GM19043 (cell line): Measurements from ENCODE around the gene PRKAR1B.

Experiments
- ATAC-seq: cut with Tn5 transposase; IDR thresholded peaks from one replicate; pipeline ENCODE4 v1.9.1; 2021; ENCODE audit warnings: low read depth; ENCODE audit not compliant: unreplicated experiment

PRKAR1B gene

DNA sequence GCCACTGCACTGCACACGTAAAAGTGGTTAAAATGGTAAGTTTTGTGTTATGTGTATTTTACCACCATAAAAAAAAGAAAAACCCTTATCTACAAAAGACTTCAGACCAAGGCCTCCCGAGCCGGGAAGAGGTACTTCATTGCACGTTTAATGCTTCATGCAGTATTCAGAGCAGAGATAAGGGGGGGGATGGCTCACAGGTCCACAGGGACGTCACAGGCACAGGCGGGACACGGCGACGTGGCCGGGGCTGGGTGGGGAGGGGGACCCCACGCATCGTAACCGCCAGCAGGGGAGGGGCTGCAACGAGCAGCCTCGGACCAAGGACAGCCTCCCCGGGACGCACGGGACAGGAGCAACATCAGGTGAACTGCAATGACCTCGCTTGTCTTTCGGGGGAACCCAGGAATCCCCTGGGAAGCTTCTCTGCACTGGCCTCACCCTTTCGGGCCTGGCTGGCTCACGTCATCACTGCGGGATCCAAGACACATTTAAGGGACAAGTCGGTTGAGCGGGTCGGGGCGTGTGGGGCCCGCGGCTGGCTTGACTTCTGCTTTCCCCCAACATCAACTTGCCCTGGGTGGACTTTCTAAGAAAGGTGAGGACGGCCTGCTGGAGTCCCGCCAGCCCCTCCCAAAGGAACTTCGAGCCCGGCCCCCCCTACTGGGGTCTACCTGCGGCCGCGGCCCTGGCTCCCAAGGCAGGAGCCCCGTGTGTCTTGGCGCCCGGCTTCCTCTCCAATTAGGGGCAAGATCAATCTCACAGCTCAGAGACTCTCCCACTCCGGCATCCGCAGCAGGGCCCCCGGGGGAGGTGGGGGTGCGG is 177.8 kb downstream of the PRKAR1B start:
- ATAC-seq: no peak

DNA sequence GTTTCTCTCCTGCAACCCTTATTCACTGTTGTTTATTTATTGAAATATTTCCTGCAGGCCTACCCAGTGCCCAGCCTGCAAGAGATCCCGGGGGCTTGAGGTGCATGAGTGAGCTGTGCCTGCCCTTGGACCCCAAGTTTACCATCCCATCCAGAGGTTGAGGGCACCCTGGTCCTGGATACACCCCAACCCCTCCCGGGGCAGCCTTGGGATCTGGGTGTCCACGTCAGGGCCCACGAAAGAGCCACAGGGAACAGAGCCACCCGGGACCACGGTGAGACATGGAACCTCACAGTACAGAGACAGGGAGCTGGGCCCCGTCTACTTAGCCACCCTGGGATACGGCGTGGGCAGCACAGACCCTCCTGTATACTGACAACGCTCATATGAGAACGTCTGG is 178.7 kb downstream of the PRKAR1B start:
- ATAC-seq: no peak

DNA sequence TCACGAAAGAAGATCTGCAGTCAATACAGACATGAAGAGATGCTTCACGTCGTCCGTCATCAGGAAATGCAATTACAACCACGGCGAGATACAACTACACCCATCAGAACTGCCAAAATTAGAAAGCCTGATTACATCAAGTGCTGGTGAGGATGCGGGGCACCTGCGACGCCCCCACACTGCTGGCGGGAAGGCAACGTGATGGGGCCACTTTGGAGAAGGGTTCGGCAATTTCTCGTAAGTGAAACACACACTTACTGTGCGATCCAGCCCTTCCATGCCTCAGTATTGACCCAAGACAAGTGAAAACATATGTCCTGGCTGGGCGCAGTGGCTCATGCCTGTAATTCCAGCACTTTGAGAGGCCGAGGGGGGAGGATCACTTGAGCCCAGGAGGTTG is 181.6 kb downstream of the PRKAR1B start:
- ATAC-seq: no peak

DNA sequence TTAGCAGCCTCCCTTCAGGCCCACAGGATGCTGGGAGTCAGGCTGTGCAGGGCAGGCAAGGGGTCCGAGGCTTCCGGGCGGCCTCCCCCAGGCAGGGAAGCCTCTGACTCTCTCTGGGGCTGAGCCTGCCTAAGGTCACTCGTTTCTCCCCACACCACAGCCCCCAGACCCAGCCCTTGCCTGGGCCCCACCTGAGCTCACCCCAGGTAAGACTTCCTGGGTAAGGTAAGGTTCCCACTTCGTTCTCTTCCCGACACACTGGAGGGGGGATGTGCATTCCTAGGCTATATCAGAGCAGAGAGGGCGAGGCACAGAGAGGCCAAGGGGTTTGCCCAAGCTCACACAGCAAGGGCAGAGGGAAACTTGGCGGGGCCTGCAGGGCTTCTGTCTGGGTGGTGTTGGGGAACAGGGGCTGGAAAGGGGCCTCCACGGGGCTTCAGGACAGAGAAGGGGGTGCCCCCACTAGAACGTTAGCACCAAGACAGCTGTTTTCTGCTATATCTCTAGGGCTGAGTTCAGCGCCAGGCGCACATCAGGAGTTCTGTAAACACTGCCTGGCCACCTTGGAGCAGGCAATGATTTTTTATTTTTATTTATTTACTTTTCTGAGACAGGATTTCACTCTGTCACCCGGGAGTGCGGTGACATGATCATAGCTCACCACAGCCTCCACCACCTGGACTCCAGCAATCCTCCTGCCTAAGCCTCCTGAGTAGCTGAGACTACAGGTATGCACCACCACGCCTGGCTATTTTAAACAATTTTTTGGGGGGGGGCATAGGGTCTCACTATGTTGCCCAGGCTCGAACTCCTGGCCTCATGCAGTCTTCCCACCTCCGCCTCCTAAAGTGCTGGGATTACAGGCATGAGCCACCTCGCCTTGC is 182.5 kb downstream of the PRKAR1B start:
- no peak for ATAC-seq

DNA sequence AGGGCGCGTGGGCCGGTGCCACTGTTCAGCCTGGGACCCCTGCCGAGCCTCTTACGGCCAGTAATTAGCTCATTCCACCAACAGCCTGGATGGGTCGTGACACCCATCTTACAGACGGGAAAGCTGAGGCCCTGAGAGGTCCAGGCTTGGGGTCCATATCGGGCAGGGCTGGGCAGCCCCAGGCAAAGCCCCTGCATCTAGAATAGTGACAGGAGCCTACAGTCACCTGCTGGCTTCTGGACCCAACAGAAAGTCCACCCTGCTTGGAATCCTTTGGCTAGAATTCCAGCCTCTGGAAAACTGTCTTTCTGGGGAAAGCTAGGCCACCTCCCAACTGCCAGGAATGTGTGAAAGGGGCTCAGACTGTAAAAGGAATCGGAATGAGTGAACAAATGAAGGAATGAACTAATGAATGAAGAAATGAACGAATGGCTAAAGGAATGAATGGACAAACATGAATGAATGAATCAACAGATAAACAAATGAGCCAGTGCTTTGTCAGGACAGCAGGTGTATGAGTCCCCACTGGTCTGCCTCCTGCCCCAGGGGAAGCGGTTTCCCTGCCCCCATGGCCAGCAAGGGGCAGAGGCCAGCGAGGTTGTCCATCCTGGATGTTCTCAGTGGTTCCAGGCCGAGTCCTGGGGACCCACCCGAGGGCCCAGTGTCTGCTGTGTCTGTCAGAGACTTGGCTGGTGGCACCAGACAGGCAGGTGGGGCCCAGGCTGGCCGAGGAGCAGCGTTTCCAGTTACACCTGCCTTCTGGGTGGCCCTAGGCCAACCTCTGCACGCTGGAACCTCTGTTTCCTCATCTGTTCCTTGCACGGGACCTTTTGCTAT is 183.4 kb downstream of the PRKAR1B start:
- ATAC-seq: no peak

DNA sequence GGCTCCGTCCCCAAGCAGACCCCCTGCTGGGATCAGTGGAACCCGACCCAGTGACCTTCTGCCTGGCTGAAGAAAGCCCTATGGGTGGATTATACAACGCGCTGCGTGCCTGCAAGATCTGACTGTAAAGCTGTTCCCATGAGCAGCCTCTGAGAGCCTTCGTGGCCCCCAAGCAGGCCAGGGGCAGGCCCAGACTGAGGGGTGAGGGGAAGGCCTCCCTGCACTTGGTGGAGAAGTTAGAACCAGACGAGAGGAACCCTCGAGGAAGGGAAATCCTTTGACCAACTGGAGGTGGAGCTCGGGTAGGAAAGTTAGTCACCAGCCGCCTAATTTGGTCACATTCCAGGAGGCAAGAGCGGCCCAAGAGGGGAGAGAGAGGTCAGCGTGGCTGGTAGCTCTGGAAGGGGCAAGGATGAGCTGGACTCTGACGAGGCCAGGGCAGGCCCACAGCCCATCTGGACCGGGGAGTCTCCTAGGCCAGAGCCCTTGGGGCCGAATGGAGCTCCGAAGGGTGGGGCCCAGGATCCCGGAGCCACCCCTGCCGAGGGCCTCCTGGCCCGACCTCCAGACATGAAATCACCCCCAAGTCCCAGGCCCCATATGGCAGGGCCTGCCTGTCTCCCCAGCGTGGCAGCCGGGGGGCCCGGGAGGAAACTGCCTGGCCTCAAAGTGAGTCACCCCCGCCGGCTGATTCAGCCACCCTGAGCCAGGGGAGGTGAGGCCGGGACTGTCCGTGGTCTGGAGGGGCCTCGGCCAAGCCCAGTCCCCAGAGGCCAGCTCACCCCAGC is 184.2 kb downstream of the PRKAR1B start:
- ATAC-seq: no peak

DNA sequence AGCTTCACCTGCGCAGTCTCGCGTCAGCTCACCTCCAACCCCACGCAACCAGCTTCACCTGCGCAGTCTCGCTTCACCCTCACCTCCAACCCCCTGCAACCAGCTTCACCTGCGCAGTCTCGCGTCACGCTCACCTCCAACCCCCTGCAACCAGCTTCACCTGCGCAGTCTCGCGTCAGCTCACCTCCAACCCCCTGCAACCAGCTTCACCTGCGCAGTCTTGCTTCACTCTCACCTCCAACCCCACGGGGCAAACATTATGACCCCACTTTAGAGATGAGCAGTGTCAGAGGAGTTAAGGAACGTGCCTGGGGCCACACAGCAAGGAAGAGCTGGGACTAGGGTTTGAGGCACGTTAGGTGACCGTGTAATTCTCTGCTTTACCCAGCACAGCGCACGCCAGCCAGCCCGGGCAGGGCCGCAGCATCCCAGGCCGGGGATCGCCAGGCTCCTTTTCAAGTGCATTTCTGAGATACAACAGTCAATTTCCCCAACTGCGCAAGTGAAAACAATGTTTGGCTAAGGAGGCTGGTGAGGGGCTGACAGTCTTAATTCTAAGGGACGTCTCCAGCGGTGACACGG is 184.9 kb downstream of the PRKAR1B start:
- no peak for ATAC-seq

DNA sequence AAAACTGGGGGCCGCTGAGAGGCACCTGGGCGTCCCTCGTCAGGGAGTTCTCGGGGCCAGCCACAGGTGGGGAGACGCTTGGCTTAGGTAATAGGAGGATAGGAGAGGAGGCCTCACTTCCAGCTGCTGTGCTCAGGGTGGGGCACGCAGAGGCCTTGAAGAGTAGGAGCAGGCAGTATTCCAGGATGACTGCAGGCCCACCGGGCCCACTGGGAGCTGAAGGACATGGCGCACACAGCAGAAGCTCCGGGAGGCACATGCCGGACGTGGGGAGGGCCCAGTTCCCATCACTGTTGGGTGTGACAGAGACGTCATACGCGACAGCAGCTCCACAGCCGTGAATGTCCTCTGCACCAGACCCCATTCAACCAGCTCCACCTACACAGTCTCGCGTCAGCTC is 185.4 kb downstream of the PRKAR1B start:
- ATAC-seq: no peak

DNA sequence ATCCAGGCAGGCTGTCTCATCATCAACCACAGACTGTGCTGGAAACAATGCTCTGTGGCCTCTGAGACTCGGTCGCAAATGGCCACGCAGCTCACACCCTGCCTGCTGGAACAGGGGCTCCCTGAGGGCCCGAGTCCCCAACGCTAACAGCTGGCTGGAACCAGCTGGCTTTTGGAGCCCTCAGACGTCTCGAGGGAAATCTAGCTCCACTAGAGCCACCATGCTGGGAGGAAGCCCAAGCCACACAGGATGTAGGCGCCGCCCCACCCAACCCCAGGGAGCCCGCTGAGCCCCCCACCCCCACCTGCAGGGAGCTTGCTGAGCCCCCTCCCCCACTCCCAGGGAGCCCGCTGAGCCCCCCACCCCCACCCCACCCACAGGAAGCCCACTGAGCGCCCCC is 186.1 kb downstream of the PRKAR1B start:
- no peak for ATAC-seq

DNA sequence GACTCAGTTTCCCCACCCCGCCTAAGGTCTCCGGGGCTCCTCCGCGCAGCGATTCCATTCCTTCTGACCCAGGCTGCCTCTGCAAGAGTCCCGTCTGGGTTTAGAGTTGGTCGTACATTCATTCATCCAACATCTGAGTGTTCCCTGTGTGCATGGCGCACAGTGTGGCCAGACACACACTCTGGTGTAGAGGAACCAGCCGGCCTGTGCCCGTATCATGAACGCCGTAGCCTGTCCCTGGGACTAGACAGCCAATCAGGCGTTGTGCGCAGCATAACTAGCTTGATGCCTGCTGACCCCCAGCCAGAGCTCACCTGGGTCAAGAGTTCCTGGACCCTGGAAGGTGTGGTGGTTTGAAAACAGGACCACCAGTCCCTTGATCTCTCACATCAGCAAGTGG is 186.5 kb downstream of the PRKAR1B start:
- no peak for ATAC-seq

DNA sequence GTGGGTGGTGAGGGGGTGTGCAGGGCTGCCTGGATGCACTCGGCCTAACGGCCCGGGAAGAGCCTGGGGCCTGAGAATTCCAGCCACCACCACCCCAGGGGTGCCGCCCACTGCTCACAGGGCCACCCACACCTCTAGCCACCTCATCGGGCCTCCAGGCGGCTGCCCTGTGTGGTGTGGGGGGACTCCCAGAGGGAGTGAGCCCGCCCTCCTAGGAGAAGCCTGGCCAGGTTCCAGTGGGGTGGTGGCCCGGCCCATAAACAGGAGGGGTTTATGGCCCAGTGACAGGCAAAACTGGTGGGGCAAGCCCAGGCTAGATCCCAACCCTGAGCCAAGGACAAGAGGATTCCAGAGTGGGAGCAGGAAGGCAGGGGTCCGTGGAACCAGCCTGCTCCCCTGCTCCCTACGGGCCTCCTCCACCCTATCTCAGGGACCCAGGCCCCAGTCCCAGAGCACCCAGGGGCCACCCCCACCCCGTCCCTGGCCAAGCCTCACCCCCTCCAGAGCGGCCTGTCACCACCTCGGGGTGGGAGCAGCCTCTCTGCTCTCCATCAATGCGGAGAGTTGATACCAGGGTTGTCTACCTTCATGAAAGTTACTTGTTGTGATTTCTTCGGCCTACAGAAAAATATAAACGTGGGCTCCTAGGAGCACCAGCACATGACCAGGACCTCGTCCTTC is 187.2 kb downstream of the PRKAR1B start:
- ATAC-seq: no peak

DNA sequence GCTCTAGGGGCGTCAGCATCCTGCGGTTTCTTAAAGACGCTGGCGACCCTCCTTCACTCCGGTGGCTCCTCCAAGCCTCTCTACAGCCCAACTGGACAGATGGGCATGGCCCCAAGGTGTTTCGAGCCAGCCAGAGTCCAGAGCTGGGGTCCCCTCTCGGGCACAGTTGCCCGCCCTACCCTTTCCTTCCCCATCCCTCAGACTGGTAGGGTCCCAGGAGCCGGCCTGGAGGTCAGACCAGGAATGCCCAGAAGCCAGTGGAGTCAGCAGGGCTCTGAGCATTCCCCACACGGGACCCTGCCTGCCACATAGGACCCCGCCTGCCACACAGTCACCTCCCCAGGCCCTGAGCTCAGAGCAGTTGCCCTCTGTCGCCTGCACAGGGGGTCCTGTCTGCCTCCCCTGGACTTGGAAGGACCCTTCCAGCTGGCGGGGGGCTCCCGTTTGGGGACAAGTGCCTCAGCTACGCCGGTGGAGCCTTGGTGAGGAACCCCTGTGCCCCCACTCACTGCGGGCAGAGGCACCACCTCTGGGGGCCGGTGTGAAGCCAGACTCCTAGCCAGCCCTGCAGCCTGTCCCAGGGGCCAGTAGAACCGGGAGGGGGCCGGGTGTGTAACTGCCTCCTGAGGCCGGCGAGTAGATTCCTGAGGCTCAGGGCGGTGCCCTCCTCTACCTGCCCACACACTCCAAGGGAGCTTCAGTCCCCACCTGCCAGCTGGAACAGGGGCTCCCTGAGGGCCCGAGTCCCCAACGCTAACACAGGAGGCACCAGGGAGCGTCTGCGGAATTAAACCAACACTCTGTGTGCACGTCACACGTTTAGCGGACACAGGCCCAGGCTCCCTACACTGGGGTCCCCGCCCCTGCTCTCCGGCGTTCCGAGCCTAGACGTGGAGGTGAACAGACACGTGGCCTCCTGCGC is 188.1 kb downstream of the PRKAR1B start:
- no peak for ATAC-seq

DNA sequence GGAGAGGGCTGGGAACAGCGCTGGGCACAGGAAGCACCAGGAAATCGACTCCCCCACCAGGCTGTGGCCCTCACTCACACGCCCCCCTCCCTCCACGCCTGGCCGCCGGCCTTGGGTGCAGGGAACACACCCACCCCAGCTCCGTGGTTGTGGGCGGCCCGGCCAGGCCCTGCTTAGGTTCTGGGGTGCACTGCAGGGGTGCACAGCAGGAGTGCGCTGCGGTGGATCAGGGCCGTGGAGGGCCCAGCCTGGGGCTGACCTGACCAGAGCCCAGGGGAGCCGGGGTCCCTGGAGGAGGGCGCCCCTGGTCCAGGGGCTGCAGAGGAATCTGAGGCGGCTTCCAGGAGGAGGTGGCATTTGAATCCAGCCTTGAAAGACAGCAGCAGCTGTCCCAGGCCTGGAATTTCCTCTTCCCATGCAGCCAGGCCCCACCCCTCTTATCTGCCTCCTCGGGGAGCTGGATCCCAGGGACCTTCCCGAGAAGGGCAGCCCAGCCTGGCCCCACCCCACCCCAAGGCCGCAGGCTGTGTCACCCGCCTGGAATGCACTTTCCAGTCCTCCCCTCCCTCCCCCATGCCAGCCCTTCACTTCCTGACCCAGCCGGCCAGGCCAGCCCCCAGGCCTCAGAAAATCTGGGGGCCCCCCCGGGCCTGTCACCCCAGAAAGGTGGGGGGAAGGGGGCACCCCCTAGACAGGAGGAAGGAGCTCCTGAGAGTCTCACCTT is 189.0 kb downstream of the PRKAR1B start:
- ATAC-seq: no peak

DNA sequence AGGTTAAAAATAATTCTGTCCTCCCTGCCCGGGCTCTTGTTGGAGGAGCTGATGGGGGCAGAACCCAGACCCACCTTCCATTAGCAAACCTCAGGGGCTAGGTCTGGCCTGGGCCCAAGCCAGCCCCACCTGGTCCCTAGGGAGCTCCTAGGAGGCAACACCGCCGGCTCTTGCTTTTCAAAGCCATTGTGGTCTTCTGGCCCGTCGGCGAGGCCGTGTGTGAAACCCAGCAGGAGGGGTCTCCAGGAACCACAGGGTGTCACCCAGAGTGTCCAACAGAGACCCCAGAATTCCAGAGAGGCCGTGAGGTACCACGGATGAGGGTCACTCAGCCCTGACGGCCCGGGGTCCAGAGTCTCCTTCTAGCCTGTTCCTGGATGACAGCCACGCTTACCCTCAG is 190.8 kb downstream of the PRKAR1B start:
- ATAC-seq: no peak

DNA sequence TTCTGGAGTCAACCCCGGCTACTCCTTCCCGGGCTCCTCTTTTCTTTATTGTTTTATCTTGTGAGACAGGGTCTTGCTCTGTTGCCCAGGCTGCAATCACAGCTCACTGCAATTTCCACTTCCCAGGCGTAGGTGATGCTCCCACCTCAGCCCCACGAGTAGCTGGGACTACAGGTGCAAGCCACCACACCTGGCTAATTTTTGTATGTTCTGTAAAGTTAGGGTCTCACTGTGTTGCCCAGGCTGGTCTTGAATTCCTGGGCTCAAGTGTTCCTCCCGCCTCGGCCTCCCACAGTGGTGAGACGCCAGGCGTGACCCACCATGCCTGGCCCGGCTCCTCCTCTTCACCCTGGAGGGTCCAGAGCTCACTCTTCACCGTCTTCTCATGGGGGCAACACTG is 192.1 kb downstream of the PRKAR1B start:
- no peak for ATAC-seq

DNA sequence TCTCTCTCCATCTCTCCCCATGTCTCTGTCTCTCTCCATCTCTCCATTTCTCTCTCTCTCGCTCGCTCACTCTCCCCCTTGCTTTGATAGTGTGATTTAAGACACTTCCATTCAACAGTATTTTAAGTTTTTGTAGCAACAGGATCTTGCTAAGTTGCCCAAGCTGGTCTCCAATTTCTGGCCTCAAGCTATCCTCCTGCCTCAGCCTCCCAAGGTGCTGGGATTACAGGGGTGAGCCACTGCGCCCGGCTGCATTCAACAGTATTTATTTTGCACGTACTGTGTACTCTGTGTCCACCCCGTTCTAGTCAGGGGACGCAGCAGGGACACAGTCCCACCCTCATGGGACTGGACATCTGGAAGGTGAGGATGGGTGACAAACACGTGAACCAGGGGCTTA is 193.0 kb downstream of the PRKAR1B start:
- ATAC-seq: no peak

DNA sequence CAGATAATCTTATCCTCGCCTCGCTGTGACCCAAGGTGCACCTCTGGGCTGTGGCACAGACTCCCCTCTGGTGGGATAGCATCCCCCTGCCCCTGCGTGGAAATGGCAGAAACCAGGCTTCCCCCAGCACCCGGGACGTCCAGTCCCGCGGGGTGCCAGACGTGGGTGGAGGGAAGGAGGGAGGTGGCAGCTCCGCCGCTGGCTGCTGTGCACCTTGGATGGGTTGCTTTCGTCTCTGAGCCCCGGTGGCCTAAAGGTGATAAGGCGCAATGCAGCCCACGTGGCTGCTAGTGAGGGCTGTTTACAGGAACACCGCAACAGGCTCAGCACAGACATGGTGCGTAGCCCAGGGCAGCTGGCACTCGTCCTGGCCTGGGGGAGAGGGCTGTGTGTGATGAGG is 193.8 kb downstream of the PRKAR1B start:
- no peak for ATAC-seq
